Measurements from ENCODE around the gene RFTN2.
"Not testable (repeated sequence)": the region's sequence is repeated elsewhere in the genome, so short reads cannot be mapped to it uniquely, and the experiment has no call there.

RFTN2 gene, protein sequence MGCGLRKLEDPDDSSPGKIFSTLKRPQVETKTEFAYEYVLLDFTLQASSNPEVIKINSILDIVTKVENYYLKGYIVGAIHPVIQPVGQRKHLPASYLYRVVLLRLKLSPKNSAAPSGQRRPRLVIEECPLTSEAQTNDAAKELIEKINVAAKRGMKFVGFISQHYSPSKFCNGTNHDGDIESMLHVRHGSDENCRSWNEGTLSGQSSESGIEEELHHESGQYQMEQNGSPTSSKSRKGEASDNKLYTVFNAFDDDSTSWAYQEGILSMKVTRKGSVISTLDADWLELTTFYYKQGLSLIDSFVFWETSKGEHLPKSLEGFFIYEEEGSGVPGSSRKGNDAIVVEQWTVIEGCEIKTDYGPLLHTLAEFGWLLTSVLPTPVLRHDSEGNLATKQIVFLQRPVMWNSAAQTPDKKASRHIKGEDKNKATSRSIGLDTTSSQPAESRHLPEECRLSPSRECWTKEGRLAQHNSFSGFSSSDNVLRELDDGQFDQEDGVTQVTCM

DNA sequence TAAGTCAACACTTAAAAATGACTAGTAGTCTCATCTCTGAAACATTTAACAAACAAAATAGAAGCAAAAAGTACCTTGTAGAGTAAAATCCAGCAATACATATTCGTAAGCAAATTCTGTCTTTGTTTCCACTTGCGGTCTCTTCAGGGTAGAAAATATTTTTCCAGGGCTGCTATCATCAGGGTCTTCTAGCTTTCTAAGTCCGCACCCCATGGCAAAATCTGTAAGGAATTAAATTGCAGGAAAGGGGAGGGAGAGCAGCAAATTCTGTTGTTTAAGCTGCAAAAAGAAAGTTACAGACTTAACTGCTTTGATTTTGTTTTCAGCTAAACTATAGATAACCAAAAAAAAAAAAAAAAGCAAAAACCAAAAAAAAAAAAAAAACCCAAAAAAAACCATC, at the start of gene RFTN2:
Gene RFTN2 (minus strand): TSS at position 342 of the 400 bp plus-strand sequence. CDS start 129 bp downstream, at position 213.
- DNase-seq (ENCODE audit: low spot score) = no peak

DNA sequence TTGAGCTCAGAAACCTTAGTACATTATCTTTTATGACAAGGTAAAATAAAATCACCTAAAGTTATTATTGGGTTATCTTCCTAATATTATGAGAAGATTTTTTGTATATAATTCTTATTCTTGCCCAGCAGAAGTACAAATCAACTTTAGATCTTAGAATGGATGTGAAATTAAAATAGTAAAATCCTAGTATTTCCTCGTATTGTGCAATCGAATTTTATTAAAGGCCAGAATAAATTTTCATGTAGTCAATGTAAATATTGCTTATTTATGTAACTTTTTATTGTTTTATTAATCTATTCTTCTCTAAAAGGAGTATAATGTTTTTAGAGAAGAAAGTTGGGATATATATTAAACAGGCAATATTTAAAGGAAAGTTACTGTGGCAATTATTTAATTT, 42.5 kb upstream of the RFTN2 start:
- no peak for DNase-seq (ENCODE audit: low spot score)

DNA sequence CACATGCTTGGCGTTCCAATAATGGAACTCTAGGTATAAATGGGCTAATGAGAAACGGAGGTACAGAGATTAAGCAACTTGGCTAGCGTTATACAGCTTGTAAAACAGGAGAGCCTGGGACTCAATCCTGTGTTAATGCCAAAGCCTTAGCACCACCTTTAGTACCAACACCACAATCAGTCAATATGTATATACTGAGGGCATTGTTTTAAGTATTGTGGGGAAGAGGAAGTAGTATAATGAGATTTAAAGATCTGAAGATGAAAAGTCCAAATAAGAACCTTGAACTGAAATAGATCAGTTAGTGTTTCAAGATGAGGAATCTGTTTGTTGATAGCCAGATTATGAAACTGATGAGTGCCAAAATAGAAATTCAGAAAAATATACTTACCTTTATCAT, 37.9 kb upstream of the RFTN2 start:
- no peak for DNase-seq (ENCODE audit: low spot score)

DNA sequence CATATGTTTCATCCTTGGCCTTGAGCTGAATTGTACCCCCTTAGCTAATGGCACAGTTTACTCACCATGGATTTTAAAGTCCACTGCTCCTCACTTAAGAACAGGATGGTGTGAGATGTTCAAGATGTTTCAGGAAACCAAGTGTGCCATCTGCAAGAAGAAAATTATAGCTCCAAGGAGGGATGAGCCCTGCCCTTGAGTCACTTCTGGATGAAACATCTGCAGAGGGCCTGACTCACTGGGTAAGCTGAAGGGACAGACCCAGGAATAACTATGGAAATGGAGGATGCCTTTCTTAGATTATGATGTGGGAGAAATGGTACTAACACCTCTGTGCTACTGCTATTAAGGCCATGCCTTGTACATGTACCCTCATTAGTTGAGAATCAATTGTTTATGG, 36.2 kb upstream of the RFTN2 start:
- DNase-seq (ENCODE audit: low spot score) = no peak

DNA sequence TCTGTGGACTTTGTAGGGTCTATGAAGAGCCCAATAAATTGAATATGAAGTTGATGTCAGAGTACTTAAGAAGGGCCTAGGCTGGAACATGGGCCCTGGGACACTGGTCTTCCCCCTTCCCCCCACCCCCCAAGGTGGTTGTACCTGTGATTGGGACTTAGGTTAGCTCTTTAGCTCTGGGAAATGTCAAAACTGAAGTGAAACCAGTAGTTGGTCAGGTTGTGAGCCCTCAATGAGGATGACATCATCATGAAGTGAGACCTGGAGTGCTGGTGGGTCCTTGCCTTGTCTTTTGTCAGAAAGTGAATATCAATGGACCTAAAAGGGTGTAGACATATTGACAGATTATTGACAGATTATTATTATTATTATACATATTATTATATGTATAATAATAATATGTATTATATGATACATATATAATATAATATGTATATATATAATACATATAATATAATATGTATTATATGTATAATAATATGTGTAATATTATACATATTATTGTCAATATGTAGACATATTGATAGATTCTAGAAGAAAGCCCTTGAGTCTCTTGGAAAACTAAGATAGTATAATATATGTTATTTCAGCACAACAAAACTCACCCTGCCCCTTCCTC, 35.1 kb upstream of the RFTN2 start:
- no peak for DNase-seq (ENCODE audit: low spot score)

DNA sequence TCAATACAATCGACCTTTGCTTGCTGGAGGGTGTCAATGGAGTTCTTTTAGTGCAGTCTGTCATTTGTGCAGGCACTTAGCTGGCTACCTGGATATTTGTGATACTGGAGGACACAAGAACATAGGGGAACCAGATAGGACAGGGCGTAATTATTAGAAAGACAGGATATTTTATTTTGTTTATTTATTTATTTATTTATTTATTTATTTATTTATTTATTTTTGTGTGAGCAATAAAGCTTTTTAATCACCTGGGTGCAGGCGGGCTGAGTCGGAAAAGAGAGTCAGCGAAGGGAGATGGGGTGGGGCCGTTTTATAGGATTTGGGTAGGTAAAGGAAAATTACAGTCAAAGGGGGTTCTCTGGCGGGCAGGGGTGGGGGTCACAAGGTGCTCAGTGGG, 33.8 kb upstream of the RFTN2 start:
- DNase-seq (ENCODE audit: low spot score) = not testable (repeated sequence)

DNA sequence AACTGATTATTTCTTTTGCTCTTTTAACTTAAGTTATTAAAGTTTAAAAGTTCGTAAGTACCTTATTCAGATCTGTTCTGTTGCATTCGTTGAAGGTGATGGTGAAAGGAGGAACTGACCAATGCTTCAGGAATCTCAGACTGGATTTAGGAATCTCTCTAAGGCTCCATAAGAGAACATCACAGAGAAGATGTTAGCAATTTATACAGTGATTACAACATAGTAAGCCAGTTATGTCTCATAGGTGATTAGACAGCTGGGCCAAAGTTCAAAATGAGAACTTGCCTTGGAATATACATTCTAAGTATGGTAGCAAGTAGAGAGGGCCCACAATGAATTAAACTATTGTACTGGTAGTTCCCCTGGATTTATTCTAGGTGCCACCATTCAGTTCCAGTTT, 32.9 kb upstream of the RFTN2 start:
- no peak for DNase-seq (ENCODE audit: low spot score)

DNA sequence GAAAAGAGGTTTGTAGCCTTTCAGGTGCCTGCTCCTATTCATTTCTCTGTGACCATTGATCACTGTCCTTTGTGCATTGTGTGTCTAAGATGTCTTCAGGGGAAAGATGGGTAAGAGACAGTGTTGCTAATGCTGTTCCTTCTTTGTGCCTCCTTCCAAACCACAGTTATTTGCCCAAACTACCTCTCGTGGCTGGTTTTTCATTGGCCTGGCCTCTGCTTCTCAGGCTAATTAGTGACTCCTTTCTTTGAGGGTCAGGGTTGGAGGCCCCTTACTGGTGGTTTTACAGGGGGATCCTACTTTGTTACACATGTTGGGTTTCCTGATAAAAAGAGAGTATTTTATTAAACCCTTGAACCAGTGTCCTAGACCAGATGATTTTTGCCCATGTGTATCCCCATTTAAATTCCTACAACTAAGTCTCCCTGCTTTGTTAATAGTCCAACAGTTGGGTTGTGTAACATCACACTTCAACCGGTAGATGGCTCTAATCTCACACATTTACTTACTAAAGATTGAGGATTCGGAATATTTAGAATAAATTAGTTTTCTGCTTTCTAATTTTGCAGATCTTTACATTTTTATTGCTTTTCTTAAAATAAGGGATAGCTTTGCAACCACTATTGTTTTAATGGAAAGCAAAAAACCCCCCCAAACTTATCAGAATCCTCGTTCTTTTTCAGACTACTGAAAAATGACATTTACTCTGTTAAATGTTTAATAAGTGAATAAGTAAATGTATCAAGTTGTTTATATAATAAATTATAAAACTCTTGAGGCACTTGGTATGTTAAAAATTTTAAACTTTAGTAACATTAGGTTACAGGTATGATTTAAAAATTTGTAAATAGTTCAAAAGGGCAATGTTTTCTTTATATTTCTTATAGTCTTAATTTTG, 32.2 kb upstream of the RFTN2 start:
- DNase-seq (ENCODE audit: low spot score) = peak; percentile 64

DNA sequence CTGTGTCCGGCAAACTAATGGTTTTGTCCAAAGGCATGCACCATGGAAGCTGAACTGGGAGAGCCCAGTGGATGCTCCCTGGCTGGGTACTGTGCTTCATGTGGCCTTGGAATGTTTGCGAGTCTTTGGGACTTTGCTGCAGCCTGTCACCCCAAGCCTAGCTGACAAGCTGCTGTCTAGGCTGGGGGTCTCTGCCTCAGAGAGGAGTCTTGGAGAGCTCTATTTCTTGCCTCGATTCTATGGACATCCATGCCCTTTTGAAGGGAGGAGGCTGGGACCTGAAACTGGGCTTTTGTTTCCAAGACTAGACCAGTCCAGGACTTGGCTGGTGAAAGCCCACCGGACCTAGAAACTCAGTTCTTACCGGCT, 31.4 kb upstream of the RFTN2 start:
- no peak for DNase-seq (ENCODE audit: low spot score)

DNA sequence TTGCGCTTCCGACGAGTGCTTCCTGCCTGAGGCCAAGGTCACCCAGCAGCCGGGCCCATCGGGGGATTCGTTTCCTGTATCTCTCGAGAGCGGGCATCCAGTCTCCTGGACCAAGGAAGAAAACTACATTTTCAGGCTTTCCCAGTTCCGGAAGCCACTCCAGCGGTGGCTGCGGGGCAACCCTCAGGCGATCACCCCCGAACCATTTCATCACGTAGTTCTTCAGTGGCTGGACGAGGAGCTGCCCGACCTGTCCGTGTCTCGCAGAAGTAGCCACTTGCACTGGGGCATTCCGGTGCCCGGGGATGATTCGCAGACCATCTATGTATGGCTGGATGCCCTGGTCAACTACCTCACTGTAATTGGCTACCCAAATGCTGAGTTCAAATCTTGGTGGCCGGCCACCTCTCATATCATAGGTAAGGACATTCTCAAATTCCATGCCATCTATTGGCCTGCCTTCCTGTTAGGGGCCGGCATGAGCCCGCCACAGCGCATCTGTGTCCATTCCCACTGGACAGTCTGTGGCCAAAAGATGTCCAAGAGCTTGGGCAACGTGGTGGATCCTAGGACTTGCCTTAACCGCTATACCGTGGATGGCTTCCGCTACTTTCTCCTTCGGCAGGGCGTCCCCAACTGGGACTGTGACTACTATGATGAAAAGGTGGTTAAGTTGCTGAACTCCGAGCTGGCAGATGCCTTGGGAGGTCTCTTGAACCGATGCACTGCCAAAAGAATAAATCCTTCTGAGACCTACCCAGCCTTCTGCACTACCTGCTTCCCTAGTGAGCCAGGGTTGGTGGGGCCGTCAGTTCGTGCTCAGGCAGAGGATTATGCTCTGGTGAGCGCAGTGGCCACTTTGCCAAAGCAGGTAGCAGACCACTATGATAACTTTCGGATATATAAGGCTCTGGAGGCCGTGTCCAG, 30.8 kb upstream of the RFTN2 start:
- DNase-seq (ENCODE audit: low spot score) = no peak

DNA sequence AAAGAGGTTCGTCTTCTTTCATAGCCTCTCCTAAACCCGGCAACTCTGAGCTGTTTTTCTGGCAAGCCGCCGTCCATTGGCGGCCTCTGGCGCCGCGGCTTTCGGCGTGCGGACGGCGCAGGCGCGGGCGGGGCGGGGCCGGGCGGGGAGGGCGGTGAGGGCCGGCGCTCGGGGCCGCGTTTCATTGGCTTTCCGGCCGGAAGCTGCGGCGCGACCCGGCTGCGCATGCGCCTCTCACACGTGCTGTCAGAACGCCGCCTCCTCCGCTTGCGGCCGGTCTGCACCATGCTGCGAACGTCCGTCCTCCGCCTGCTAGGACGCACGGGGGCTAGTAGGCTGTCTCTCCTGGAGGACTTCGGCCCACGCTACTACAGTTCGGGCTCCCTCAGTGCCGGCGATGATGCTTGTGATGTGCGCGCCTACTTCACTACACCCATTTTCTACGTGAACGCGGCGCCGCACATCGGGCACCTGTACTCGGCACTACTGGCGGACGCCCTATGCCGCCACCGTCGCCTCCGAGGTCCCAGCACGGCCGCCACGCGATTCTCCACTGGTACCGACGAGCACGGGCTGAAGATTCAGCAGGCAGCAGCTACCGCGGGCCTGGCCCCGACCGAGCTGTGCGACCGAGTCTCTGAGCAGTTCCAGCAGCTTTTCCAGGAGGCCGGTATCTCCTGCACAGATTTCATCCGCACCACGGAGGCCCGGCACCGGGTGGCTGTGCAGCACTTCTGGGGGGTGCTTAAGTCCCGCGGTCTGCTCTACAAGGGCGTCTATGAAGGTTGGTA, 29.9 kb upstream of the RFTN2 start, which contains the start of gene MARS2:
Gene MARS2 (plus strand): TSS at position 249 of the 791 bp plus-strand sequence. CDS start 37 bp downstream, at position 286.
- DNase-seq (ENCODE audit: low spot score) = peak; percentile 95

DNA sequence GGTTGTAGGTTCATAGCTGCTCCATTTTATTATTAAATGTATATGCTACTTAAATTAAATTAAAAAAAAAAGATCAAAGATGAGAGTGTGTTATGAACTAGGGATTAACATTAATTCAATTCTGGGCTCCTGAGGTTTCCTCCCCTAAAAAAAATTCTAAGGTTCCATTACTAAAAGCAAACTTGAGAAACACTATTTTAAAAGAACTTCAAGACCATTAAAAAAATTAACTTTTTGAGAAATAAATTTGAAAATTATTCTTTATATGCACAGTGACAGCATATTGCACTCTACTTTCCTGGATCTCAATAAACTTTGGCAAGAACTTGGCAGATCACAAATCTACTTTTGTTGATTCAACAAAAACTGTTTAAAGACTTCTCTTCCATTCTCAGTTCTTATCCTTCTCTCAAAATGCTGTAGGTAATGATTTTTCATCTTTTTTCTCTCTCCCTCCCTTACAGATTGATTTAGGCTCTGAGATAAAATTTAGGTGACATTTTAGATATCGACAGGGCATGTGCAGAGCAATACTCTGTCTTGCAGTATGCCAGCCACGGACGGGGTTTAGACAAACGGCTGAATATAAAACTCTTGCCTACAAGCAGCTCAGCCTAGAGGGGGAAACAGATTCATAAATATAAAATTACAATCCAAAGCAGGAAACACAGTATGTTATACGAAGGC, 29.2 kb upstream of the RFTN2 start:
- no peak for DNase-seq (ENCODE audit: low spot score)

DNA sequence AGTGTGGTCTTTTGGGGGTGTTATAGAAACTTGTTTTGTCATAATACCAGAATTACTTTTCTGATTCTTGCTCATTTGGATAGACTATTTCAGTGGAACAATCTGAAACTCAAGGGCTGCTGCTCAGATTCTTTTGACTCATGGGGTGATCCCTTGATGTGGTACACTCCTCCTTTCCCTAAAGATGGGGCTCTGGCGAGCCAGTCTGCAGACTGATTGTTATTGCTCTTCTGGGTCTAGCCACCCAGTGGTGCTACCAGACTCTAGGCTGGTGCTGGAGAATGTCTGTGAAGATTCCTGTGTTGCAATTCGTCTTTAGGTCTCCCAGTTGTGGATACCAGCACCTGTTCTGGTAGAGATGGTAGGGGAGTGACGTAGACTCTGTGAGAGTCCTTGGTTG, 25.6 kb upstream of the RFTN2 start:
- no peak for DNase-seq (ENCODE audit: low spot score)

DNA sequence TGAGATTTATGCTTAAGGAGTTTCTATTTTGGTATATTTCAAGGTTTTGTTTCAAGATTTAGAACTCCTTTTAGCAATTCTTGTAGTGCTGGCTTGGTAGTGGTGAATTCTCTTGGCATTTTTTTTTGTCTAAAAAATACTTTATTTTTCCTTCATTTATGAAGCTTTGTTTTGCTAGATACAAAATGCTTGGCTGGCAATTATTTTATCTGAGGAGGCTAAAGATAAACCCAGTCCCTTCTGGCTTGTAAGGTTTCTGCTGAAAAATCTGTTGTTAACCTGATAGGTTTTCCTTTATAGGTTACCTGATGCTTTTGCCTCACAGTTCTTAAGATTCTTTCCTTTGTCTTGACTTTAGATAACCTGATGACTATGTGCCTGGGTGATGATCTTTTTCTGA, 24.3 kb upstream of the RFTN2 start:
- not testable (repeated sequence) for DNase-seq (ENCODE audit: low spot score)

DNA sequence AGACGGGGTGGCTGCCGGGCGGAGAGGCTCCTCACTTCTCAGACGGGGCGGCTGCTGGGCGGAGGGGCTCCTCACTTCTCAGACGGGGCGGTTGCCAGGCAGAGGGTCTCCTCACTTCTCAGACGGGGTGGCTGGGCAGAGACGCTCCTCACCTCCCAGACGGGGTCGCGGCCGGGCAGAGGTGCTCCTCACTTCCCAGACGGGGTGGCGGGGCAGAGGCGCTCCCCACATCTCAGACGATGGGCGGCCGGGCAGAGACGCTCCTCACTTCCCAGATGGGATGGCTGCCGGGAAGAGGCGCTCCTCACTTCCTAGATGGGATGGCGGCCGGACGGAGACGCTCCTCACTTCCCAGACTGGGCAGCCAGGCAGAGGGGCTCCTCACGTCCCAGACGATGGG, 21.2 kb upstream of the RFTN2 start:
- not testable (repeated sequence) for DNase-seq (ENCODE audit: low spot score)

DNA sequence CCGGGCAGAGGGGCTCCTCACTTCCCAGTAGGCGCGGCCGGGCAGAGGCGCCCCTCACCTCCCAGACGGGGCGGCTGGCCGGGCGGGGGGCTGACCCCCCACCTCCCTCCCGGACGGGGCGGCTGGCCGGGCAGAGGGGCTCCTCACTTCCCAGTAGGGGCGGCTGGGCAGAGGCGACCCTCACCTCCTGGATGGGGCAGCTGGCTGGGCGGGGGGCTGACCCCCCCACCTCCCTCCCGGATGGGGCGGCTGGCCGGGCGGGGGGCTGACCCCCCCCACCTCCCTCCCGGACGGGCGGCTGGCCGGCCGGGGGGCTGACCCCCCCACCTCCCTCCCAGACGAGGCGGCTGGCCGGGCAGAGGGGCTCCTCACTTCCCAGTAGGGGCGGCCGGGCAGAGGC, 20.6 kb upstream of the RFTN2 start:
- DNase-seq (ENCODE audit: low spot score) = not testable (repeated sequence)

DNA sequence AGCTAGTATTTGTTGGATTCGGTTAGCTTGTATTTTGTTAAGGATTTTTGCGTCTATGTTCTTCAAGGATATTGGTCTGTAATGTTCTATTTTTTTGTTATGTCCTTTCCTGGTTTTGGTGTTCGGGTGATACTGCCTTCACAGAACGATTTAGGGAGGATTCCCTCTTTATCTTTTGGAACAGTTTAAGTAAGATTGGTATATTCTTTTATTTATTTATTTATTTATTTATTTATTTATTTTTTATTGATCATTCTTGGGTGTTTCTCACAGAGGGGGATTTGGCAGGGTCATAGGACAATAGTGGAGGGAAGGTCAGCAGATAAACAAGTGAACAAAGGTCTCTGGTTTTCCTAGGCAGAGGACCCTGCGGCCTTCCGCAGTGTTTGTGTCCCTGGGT, 19.8 kb upstream of the RFTN2 start:
- not testable (repeated sequence) for DNase-seq (ENCODE audit: low spot score)

DNA sequence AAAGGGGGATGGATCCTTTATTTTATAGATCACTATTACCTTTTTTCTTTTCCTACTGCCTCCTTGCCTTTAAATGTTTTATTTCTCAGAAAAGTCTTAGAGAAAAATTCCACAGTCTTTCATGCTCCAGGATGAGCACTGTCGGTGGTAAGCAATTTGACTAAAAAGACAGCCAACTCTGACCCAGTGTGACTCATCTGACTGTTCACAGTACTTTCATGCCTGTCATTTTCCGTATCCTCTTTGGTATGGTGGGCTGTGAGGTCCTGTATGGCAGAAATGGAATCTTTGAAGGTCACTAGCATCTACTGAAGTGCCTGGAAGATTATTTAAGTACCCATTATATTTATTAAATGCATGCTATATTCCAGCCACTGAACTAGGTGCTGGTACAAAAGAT, 2.1 kb upstream of the RFTN2 start:
- no peak for DNase-seq (ENCODE audit: low spot score)

DNA sequence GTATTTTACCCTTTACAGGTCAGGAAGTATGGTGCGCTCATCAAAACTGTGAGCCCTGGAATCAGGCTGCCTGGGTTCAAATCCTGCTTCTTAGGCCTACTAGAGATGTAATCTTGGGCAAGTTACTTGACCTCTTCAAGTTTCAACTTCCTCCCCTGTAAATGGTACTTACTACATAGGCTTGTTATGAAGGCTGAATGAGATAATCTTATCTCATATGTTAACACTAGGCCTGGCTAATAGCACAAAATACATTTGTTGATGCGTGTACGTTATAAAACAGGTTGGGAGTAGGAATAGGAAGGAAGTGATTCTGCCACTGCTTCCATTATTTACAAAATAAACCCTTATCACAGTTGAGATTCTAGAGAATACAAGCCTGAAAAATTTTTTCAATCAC, 1.7 kb upstream of the RFTN2 start:
- no peak for DNase-seq (ENCODE audit: low spot score)

DNA sequence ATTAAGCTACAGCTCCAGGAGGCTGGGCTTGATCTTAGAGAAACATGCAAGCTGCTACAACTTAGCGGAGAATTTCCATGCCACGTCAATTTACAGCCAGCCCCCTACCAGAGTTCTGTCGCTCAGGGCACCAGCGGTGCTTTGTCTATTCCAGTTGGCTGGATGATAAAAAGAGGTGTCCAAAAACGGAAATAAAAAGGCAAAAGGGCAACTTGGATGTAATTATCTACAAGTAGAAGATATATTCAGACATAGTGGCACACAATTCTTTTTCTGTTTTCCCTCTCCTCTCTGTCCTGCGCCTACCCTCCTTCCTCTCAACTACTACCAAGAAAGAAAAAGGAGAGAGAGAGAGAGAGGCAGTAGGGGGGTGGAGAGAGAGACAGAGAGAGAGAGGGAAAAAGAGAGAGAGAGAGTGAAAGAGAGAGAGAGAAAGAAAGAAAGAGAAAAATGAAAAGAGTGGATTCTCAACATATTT, 363 bp upstream of the RFTN2 start:
- DNase-seq (ENCODE audit: low spot score) = no peak

Measured in hematopoietic multipotent progenitor cell treated with erythropoietin and hydrocortisone succinate and interleukin-3 and kit ligand, for 15 days (in vitro differentiated cells).